Muscle of leg (tissue), 11 donors: ENCODE results near the gene TLR8. TPM values are rescaled to one million over a fixed set of nuclear protein-coding genes. Genes with fewer than 3 reads are reported as not detected.
"Not testable (repeated sequence)": the region's sequence is repeated elsewhere in the genome, so short reads cannot be mapped to it uniquely, and the experiment has no call there.

Experiments used
- DNase-seq: peaks from one replicate; pipeline ENCODE4 v3.0.0; 2013
- H3K27ac ChIP-seq: one replicate; pipeline ENCODE4 v1.5.1; 2013; ENCODE audit warnings: mild to moderate bottlenecking, low read length, control low read depth
- H3K27me3 ChIP-seq: one replicate; pipeline ENCODE4 v1.6.1; 2013; ENCODE audit warnings: low read length; ENCODE audit not compliant: control insufficient read depth, insufficient read depth
- H3K36me3 ChIP-seq: one replicate; pipeline ENCODE4 v1.6.1; 2013; ENCODE audit warnings: low read length; ENCODE audit not compliant: control insufficient read depth, insufficient read depth
- H3K4me1 ChIP-seq: one replicate; pipeline ENCODE4 v1.6.1; 2013; ENCODE audit warnings: low read length; ENCODE audit not compliant: control insufficient read depth, insufficient read depth
- H3K4me3 ChIP-seq: one replicate; pipeline ENCODE4 v1.5.1; 2013; ENCODE audit warnings: low read length, control low read depth
- H3K9me3 ChIP-seq: replicated peaks from 2 replicates; pipeline ENCODE4 v1.6.1; 2013; ENCODE audit warnings: low read depth, low read length; ENCODE audit not compliant: control insufficient read depth
- WGBS: methylation state at CpG from one replicate; pipeline ENCODE4 v1.1.5; 2013; ENCODE audit warnings: missing lambda C conversion rate; ENCODE audit not compliant: insufficient coverage; 5-methylcytosine and 5-hydroxymethylcytosine counted together
- polyA plus RNA-seq, 8 donors: library from polyadenylated mRNA; unstranded; fragments of 120-200 nt; gene quantifications; one replicate each; pipeline versions ENCODE4 v1.2.1 to v1.2.3, GENCODE V29; 2013; ENCODE audit warnings: inconsistent platforms in 1 of 8, low replicate concordance in 1 of 8; ENCODE audit not compliant: insufficient read length in 8 of 8, insufficient read depth in 1 of 8
- total RNA-seq: library from RNA; stranded (reverse); fragments of 120-200 nt; gene quantifications from one replicate; pipeline ENCODE4 v1.2.4, GENCODE V29; 2013

The TLR8 gene
- total and polyA plus RNA-seq, 9 donors = 0.16 to 0.61 (median 0.44) TPM

- H3K27ac ChIP-seq = no peak overlapping the region
- no peak overlapping the region for H3K4me3 ChIP-seq
- H3K27me3 ChIP-seq = peaks cover 12% of the 10 kb centered on the region
- H3K36me3 ChIP-seq = no peaks in the 10 kb centered on the region
- whole genome bisulfite sequencing = no CpG with 5 or more reads among the region's 4 CpGs
- peaks cover 8% of the 10 kb centered on the region for H3K4me1 ChIP-seq
- no peak for DNase-seq
- no peaks in the 10 kb centered on the region for H3K9me3 ChIP-seq
These were observed 52.0 kb downstream of the TLR8 start for GRCh38 chrX:12958461-12958860.

- Histone ChIP-seq H3K9me3 (no peaks in the 10 kb centered on the region), H3K27ac (no peak overlapping the region), H3K27me3 (peaks cover 8% of the 10 kb centered on the region), H3K4me1 (peaks cover 2% of the 10 kb centered on the region), H3K4me3 (no peak overlapping the region), H3K36me3 (no peaks in the 10 kb centered on the region)
- peak; percentile 26 for DNase-seq
- WGBS = no CpG with 5 or more reads among the region's 2 CpGs
These were observed 54.8 kb downstream of the TLR8 start for GRCh38 chrX:12961196-12961718.

- 63% methylated on average over 4 of the region's 4 CpGs for WGBS
- H3K9me3 ChIP-seq = no peaks in the 10 kb centered on the region
- H3K27ac ChIP-seq = no peak overlapping the region
- no peak for DNase-seq
- H3K27me3 ChIP-seq = peaks cover 8% of the 10 kb centered on the region
- H3K36me3 ChIP-seq = no peaks in the 10 kb centered on the region
- no peak overlapping the region for H3K4me3 ChIP-seq
- no peaks in the 10 kb centered on the region for H3K4me1 ChIP-seq
These were observed 55.7 kb downstream of the TLR8 start for GRCh38 chrX:12962041-12962504.

- WGBS = 100% methylated on average over 1 of the region's 52 CpGs
- not testable (repeated sequence) for H3K36me3 ChIP-seq, H3K4me1 ChIP-seq, DNase-seq, H3K9me3 ChIP-seq, H3K27ac ChIP-seq, H3K4me3 ChIP-seq
- H3K27me3 ChIP-seq = peaks cover 10% of the 10 kb centered on the region
These were observed 56.9 kb downstream of the TLR8 start for GRCh38 chrX:12963210-12963850.

- Histone ChIP-seq H3K4me1 (no peaks in the 10 kb centered on the region), H3K4me3 (no peak overlapping the region), H3K36me3 (no peaks in the 10 kb centered on the region), H3K9me3 (no peaks in the 10 kb centered on the region), H3K27ac (no peak overlapping the region), H3K27me3 (peaks cover 12% of the 10 kb centered on the region)
- WGBS = 70% methylated on average over 3 of the region's 6 CpGs
- peak; percentile 64 for DNase-seq
These were observed 58.9 kb downstream of the TLR8 start for GRCh38 chrX:12965131-12965940.

- no CpG with 5 or more reads among the region's 1 CpG for WGBS
These were observed 59.7 kb downstream of the TLR8 start for GRCh38 chrX:12966151-12966550.

GRCh38 chrX:12967711-12968465 is 61.5 kb downstream of the TLR8 start:
- Histone ChIP-seq H3K27ac (no peak overlapping the region), H3K9me3 (no peaks in the 10 kb centered on the region)
- WGBS = 84% methylated on average over 11 of the region's 15 CpGs

More at GRCh38 chrX:12966151-12966550, 59.7 kb downstream of the TLR8 start:
- H3K4me3 ChIP-seq = no peak overlapping the region
- H3K27me3 ChIP-seq = peaks cover 12% of the 10 kb centered on the region
- H3K4me1 ChIP-seq = peaks cover 4% of the 10 kb centered on the region
- no peak for DNase-seq
- no peaks in the 10 kb centered on the region for H3K9me3 ChIP-seq
- H3K36me3 ChIP-seq = no peaks in the 10 kb centered on the region
- H3K27ac ChIP-seq = no peak overlapping the region

GRCh38 chrX:12970691-12971202 is 64.3 kb downstream of the TLR8 start:
- H3K9me3 ChIP-seq = no peaks in the 10 kb centered on the region
- H3K36me3 ChIP-seq = no peaks in the 10 kb centered on the region
- peak overlapping the region; percentile 54 for H3K27ac ChIP-seq
- H3K4me1 ChIP-seq = peaks cover 9% of the 10 kb centered on the region
- H3K27me3 ChIP-seq = peaks cover 26% of the 10 kb centered on the region
- H3K4me3 ChIP-seq = no peak overlapping the region
- WGBS = 30% methylated on average over 6 of the region's 11 CpGs
- DNase-seq = peak; percentile 84

More at GRCh38 chrX:12967711-12968465, 61.5 kb downstream of the TLR8 start:
- no peak overlapping the region for H3K4me3 ChIP-seq
- H3K27me3 ChIP-seq = peaks cover 14% of the 10 kb centered on the region
- peaks cover 7% of the 10 kb centered on the region for H3K4me1 ChIP-seq
- H3K36me3 ChIP-seq = no peaks in the 10 kb centered on the region
- DNase-seq = no peak

GRCh38 chrX:12971282-12972003 is 65.0 kb downstream of the TLR8 start:
- H3K4me3 ChIP-seq = no peak overlapping the region
- WGBS = 70% methylated on average over 9 of the region's 12 CpGs
- H3K4me1 ChIP-seq = peaks cover 9% of the 10 kb centered on the region
- no peaks in the 10 kb centered on the region for H3K9me3 ChIP-seq
- H3K36me3 ChIP-seq = no peaks in the 10 kb centered on the region
- peaks cover 32% of the 10 kb centered on the region for H3K27me3 ChIP-seq
- peak overlapping the region; percentile 38 for H3K27ac ChIP-seq
- DNase-seq = no peak
